Upper lobe of left lung (tissue), 6 donors: ENCODE measurements around the gene ATP9A. TPM values are rescaled to one million over a fixed set of nuclear protein-coding genes. Genes with fewer than 3 reads are reported as not detected.
"Not testable (repeated sequence)": the region's sequence is repeated elsewhere in the genome, so short reads cannot be mapped to it uniquely, and the experiment has no call there.

ENCODE experiments used
- ATAC-seq, 2 donors: fragments of 200-7000 bp; cut with Tn5 transposase; one replicate each; pipeline ENCODE4 v1.9.1; 2022; ENCODE audit warnings: mild to moderate bottlenecking in 2 of 2, moderate library complexity in 2 of 2; ENCODE audit not compliant: low FRiP score in 2 of 2
- DNase-seq, 2 donors: peaks; one replicate each; pipeline ENCODE4 v3.0.0-alpha.2; 2019 to 2020
- H3K27ac ChIP-seq, 4 donors: fragments of 200-600 bp; sonication (generic); one replicate each; pipeline ENCODE4 v1.5.1; 2016 to 2019
- H3K27me3 ChIP-seq, 4 donors: fragments of 200-600 bp; sonication (generic); one replicate each; pipeline ENCODE4 v1.5.1; 2017 to 2019
- H3K36me3 ChIP-seq, 4 donors: fragments of 200-600 bp; sonication (generic); one replicate each; pipeline ENCODE4 v1.5.1; 2016 to 2019
- H3K4me1 ChIP-seq, 4 donors: fragments of 200-600 bp; sonication (generic); one replicate each; pipeline ENCODE4 v1.5.1; 2018 to 2019
- H3K4me3 ChIP-seq, 4 donors: fragments of 200-600 bp; sonication (generic); one replicate each; pipeline ENCODE4 v1.5.1; 2017 to 2019; ENCODE audit warnings: mild to moderate bottlenecking in 2 of 4, moderate library complexity in 1 of 4
- H3K9me3 ChIP-seq, 4 donors: fragments of 200-600 bp; sonication (generic); one replicate each; pipeline ENCODE4 v1.5.1; 2018 to 2019
- EP300 ChIP-seq, 4 donors: sonication (generic); formaldehyde crosslinking; IDR thresholded peaks; one replicate each; pipeline ENCODE4 v1.5.1; 2017; ENCODE audit warnings: antibody characterized with exemption in 4 of 4, control low read depth in 2 of 4
- POLR2A ChIP-seq, 4 donors: fragments of 450-650 bp; IDR thresholded peaks; one replicate each; pipeline ENCODE4 v1.5.1; 2016 to 2017; ENCODE audit warnings: antibody characterized with exemption in 4 of 4, mild to moderate bottlenecking in 2 of 4
- POLR2AphosphoS5 ChIP-seq, 2 donors: sonication (generic); formaldehyde crosslinking; IDR thresholded peaks; one replicate each; pipeline ENCODE4 v1.5.1; 2017; ENCODE audit warnings: antibody characterized with exemption in 2 of 2
- WGBS, 2 donors: methylation state at CpG; one replicate each; pipeline ENCODE4 v1.1.5; 2017 to 2018; 5-methylcytosine and 5-hydroxymethylcytosine counted together
- total RNA-seq, 6 donors: library from RNA; depleted of rRNA in 4 of 6; stranded (reverse); fragments of >200 nt in 4 of 6; gene quantifications; one replicate each; pipeline versions ENCODE4 v1.1.0 to v1.2.1, GENCODE V29; 2016 to 2021
- TF ChIP-seq, protein P1 (sequence below), 6 experiments: fragments of 450-650 bp in 4 of 6; fragments of 200-600 bp in 2 of 6; sonication (generic) in 2 of 6; IDR thresholded peaks; one replicate each; pipeline ENCODE4 v1.5.1; 2016 to 2019; ENCODE audit warnings: antibody characterized with exemption in 6 of 6
- donor health status: DM: no; HTN: no; CAD: no; lungs with moderate emphysema.
- donor health status: DM: no; HTN: yes; CAD: no; lungs with severe emphysema.

Gene ATP9A
- total RNA-seq, 6 donors from 2014 or later: 15.7 to 31.3 (median 22.8) TPM

DNA sequence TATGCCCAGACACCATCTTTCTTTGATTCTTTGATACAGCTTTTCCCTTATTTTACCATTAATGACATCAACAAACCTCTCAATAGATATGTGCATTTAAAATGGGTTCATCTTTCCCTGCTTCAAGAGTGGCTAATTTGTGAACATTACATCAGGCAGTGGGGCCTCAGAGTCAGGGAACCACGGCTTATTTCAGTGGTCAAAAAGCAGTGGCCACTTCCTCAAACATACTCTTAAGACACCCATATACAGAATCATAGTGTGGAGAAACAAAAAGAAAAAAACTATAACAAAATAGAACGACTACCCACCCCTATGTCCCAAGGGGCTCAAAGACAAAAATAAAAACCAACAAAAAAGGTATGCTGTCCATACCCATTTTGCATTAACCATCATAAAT is 21.2 kb upstream of the ATP9A start:
- TF ChIP-seq EP300 (IDR thresholded peaks at IDR 0.05) (no peak), POLR2AphosphoS5 (IDR thresholded peaks at IDR 0.05) (no peak), POLR2A (IDR thresholded peaks at IDR 0.05) (no peak)
- TF ChIP-seq, protein P1, sequence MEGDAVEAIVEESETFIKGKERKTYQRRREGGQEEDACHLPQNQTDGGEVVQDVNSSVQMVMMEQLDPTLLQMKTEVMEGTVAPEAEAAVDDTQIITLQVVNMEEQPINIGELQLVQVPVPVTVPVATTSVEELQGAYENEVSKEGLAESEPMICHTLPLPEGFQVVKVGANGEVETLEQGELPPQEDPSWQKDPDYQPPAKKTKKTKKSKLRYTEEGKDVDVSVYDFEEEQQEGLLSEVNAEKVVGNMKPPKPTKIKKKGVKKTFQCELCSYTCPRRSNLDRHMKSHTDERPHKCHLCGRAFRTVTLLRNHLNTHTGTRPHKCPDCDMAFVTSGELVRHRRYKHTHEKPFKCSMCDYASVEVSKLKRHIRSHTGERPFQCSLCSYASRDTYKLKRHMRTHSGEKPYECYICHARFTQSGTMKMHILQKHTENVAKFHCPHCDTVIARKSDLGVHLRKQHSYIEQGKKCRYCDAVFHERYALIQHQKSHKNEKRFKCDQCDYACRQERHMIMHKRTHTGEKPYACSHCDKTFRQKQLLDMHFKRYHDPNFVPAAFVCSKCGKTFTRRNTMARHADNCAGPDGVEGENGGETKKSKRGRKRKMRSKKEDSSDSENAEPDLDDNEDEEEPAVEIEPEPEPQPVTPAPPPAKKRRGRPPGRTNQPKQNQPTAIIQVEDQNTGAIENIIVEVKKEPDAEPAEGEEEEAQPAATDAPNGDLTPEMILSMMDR (IDR thresholded peaks at IDR 0.05): no peak
- Histone ChIP-seq H3K36me3 (no peaks in the 10 kb centered on the region), H3K27me3 (no peaks in the 10 kb centered on the region), H3K4me1 (no peaks in the 10 kb centered on the region), H3K27ac (no peak overlapping the region), H3K4me3 (no peak overlapping the region), H3K9me3 (no peaks in the 10 kb centered on the region)
- WGBS, 2 donors: 56 to 67% methylated on average over 2 of the region's 2 CpGs
- ATAC-seq (no peak), DNase-seq (no peak)

DNA sequence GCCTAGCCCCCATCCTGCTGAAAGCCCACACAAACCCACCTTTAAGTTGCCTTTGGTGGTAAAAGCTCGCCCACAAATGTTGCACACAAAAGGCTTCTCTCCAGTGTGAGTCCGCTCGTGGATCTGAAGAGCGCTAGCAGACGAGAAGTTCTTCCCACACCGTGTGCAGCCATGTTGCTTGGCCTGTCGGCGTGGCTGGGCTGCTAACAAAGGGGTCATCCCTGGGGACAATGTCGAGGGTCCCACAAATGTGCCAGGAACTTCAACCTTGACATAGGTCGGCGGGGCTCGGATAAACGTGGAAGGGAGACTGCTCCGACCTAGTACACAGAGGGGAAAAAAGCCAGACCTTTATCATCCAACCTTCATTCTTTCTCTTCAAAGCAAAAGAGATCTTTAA is 20.6 kb upstream of the ATP9A start:
- Histone ChIP-seq H3K36me3 (no peaks in the 10 kb centered on the region), H3K4me1 (no peaks in the 10 kb centered on the region), H3K4me3 (no peak overlapping the region), H3K27me3 (no peaks in the 10 kb centered on the region), H3K27ac (no peak overlapping the region), H3K9me3 (no peaks in the 10 kb centered on the region)
- no peak for ATAC-seq
- 93 to 96% methylated on average over 14 of the region's 14 CpGs for WGBS, 2 donors
- TF ChIP-seq POLR2AphosphoS5 (IDR thresholded peaks at IDR 0.05) (no peak), EP300 (IDR thresholded peaks at IDR 0.05) (no peak), POLR2A (IDR thresholded peaks at IDR 0.05) (no peak)
- TF ChIP-seq, protein P1 (IDR thresholded peaks at IDR 0.05): no peak
- DNase-seq: no peak

DNA sequence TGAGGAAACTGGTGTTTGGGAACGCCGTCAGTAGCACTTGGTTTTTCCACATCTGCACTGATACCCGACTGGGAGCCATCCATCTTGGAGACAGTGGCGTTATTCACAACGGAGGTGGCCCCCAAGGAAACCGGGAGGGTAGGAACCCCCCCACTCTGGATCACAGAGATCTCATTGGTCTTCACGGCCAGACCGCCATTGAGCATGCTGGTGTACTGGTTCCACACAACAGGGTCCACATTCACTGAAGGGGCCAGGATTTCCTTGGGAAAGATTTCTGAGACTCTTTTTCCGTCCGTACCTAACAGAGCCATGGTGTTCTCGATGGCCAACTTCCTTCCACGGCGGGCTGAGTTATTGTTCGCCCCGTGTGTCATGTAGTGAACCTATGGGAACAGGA is 16.1 kb upstream of the ATP9A start:
- no peaks in the 10 kb centered on the region for H3K27me3 ChIP-seq
- peaks cover 0 to 3% (median 0%) of the 10 kb centered on the region in 4 donors for H3K9me3 ChIP-seq
- H3K4me1 ChIP-seq: no peaks in the 10 kb centered on the region
- no peak overlapping the region for H3K27ac ChIP-seq
- WGBS, 2 donors: 85 to 87% methylated on average over 15 of the region's 15 CpGs
- ATAC-seq (no peak), DNase-seq (no peak)
- no peaks in the 10 kb centered on the region for H3K36me3 ChIP-seq
- no peak overlapping the region for H3K4me3 ChIP-seq
- TF ChIP-seq POLR2A (IDR thresholded peaks at IDR 0.05): no peak
- TF ChIP-seq, protein P1 (IDR thresholded peaks at IDR 0.05): no peak
- no peak for TF ChIP-seq POLR2AphosphoS5 (IDR thresholded peaks at IDR 0.05)
- no peak for TF ChIP-seq EP300 (IDR thresholded peaks at IDR 0.05)

DNA sequence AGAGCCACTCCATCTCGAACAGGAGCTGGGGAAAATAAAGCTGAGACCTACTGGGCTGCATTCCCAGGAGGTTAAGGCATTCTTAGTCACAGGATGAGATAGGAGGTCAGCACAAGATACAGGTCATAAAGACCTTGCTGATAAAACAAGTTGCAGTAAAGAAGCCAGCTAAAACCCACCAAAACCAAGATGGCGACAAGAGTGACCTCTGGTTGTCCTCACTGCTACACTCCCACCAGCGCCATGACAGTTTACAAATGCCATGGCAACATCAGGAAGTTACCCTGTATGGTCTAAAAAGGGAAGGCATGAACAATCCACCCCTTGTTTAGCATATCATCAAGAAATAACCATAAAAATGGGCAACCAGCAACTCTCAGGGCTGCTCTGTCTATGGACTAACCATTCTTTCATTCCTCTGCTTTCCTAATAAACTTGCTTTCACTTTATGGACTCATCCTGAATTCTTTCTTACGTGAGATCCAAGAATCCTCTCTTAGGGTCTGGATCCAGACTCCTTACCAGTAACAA is 10.1 kb upstream of the ATP9A start:
- not testable (repeated sequence) for H3K36me3 ChIP-seq, DNase-seq, H3K27ac ChIP-seq, H3K4me1 ChIP-seq, H3K27me3 ChIP-seq, H3K4me3 ChIP-seq, ATAC-seq
- WGBS, 2 donors: 84 to 92% methylated on average over 4 of the region's 4 CpGs
- H3K9me3 ChIP-seq: peaks cover 0 to 12% (median 0%) of the 10 kb centered on the region in 4 donors

DNA sequence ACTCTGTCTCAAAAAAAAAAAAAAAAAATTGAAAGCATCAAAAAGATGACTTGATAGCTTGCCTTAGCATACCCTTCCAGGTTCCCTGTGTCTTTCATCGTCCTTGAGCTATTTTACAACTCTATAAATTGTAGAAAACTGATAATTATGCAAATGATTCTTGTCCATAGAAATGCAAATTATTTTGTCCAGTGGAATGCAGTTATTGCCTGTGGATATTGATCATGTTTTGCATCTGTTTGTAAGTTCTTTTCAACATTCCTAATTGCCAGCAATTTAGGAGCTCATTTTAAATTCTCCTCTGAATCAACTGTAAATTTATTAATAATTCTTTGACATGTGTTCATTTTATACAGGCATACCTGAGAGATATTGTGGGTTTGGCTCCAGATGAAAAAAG is 7.1 kb upstream of the ATP9A start:
- H3K4me1 ChIP-seq: no peaks in the 10 kb centered on the region
- WGBS, 2 donors: 82 to 92% methylated on average over 1 of the region's 1 CpG
- H3K27ac ChIP-seq: no peak overlapping the region
- no peak overlapping the region for H3K4me3 ChIP-seq
- TF ChIP-seq, protein P1 (IDR thresholded peaks at IDR 0.05): no peak
- TF ChIP-seq POLR2AphosphoS5 (IDR thresholded peaks at IDR 0.05) (no peak), EP300 (IDR thresholded peaks at IDR 0.05) (no peak), POLR2A (IDR thresholded peaks at IDR 0.05) (no peak)
- no peak for ATAC-seq
- H3K9me3 ChIP-seq: peaks cover 0 to 12% (median 0%) of the 10 kb centered on the region in 4 donors
- H3K27me3 ChIP-seq: no peaks in the 10 kb centered on the region
- no peaks in the 10 kb centered on the region for H3K36me3 ChIP-seq
- no peak for DNase-seq
